A673 (cell line): Measurements from ENCODE around the gene TBXAS1.

Experiments
- EZH2 ChIP-seq: fragments of 200-600 bp; sonication (generic); IDR thresholded peaks from 2 replicates; pipeline ENCODE4 v1.6.1; 2017; ENCODE audit warnings: borderline replicate concordance, low read depth, mild to moderate bottlenecking, mixed read lengths, antibody characterized with exemption, low read length; ENCODE audit not compliant: poor library complexity, severe bottlenecking
- TF ChIP-seq, protein P1 (sequence below): fragments of 300-800, 200-600 bp; sonication (generic); conservative IDR thresholded peaks from 2 replicates; pipeline ENCODE4 v1.5.1; 2017; ENCODE audit warnings: low read depth, mild to moderate bottlenecking, antibody characterized with exemption, low read length, moderate library complexity, mixed read lengths

- TF ChIP-seq, protein P1, sequence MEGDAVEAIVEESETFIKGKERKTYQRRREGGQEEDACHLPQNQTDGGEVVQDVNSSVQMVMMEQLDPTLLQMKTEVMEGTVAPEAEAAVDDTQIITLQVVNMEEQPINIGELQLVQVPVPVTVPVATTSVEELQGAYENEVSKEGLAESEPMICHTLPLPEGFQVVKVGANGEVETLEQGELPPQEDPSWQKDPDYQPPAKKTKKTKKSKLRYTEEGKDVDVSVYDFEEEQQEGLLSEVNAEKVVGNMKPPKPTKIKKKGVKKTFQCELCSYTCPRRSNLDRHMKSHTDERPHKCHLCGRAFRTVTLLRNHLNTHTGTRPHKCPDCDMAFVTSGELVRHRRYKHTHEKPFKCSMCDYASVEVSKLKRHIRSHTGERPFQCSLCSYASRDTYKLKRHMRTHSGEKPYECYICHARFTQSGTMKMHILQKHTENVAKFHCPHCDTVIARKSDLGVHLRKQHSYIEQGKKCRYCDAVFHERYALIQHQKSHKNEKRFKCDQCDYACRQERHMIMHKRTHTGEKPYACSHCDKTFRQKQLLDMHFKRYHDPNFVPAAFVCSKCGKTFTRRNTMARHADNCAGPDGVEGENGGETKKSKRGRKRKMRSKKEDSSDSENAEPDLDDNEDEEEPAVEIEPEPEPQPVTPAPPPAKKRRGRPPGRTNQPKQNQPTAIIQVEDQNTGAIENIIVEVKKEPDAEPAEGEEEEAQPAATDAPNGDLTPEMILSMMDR = no peak
- no peak for TF ChIP-seq EZH2
Observed at GRCh38 chr7:139959718-139960117, 130.7 kb downstream of the TBXAS1 start.
